SH-SY5Y (cell line): ENCODE measurements around the gene CNGB1.

Experiments used
- GATA2 ChIP-seq: IDR thresholded peaks from 2 replicates; pipeline ENCODE4 v1.6.1; 2011; ENCODE audit warnings: mild to moderate bottlenecking, low read depth, low read length
- GATA3 ChIP-seq: IDR thresholded peaks from 2 replicates; pipeline ENCODE4 v1.6.1; 2011; ENCODE audit warnings: low read depth, mild to moderate bottlenecking, low read length, moderate library complexity

DNA sequence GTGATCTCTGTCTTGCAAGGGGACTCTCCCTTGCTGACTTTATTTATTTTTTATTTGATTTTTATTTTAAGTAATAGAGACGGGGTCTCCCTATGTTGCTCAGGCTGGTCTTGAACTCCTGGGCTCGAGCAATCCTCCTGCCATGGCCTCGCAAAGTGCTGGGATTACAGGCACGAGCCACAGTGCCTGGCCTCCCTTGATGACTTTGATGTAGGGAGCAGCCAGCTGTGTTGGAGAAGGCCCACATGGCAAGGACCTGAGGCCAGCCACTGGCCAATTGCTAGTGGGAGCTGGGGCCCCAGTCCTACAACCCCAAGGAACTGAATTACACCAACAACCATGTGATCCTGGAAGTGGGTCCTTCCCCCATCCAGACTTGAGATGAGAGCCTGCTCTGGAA, 81.8 kb downstream of the CNGB1 start:
- no peak for TF ChIP-seq GATA2
- no peak for TF ChIP-seq GATA3
